Mesothelial cell of epicardium (in vitro differentiated cells): ENCODE results near the gene NEDD9. TPM values are rescaled to one million over a fixed set of nuclear protein-coding genes. Genes with fewer than 3 reads are reported as not detected.

ENCODE experiments used
- DNase-seq, 2 experiments: peaks; one replicate each; pipeline ENCODE4 v3.0.0; 2021; ENCODE audit warnings: low spot score in 2 of 2; ENCODE audit not compliant: unreplicated experiment in 2 of 2
- H3K27ac Mint-ChIP-seq: 2 replicates; pipeline ENCODE4 v1.8.0; 2021; ENCODE audit warnings: mixed read lengths
- H3K27me3 Mint-ChIP-seq: 2 replicates; pipeline ENCODE4 v1.8.0; 2021; ENCODE audit warnings: low read depth, mixed read lengths
- H3K36me3 Mint-ChIP-seq: 2 replicates; pipeline ENCODE4 v1.8.0; 2021; ENCODE audit warnings: mixed read lengths
- H3K4me1 Mint-ChIP-seq: 2 replicates; pipeline ENCODE4 v1.8.0; 2021; ENCODE audit warnings: mixed read lengths
- H3K4me3 Mint-ChIP-seq: 2 replicates; pipeline ENCODE4 v1.8.0; 2021; ENCODE audit warnings: mild to moderate bottlenecking, moderate library complexity, mixed read lengths
- H3K9me3 Mint-ChIP-seq: 2 replicates; pipeline ENCODE4 v1.8.0; 2021; ENCODE audit warnings: mixed read lengths
- CTCF ChIP-seq: fragments of 200-600 bp; sonication (generic); IDR thresholded peaks from one replicate; pipeline ENCODE4 v1.5.0; 2021; ENCODE audit warnings: antibody characterized with exemption; ENCODE audit not compliant: unreplicated experiment
- total RNA-seq: library from RNA; stranded (reverse); gene quantifications from 3 replicates; pipeline ENCODE4 v1.2.1, GENCODE V29; 2021

Gene NEDD9
- total RNA-seq, 1 donor from 2014 or later = 28.6 TPM

DNA sequence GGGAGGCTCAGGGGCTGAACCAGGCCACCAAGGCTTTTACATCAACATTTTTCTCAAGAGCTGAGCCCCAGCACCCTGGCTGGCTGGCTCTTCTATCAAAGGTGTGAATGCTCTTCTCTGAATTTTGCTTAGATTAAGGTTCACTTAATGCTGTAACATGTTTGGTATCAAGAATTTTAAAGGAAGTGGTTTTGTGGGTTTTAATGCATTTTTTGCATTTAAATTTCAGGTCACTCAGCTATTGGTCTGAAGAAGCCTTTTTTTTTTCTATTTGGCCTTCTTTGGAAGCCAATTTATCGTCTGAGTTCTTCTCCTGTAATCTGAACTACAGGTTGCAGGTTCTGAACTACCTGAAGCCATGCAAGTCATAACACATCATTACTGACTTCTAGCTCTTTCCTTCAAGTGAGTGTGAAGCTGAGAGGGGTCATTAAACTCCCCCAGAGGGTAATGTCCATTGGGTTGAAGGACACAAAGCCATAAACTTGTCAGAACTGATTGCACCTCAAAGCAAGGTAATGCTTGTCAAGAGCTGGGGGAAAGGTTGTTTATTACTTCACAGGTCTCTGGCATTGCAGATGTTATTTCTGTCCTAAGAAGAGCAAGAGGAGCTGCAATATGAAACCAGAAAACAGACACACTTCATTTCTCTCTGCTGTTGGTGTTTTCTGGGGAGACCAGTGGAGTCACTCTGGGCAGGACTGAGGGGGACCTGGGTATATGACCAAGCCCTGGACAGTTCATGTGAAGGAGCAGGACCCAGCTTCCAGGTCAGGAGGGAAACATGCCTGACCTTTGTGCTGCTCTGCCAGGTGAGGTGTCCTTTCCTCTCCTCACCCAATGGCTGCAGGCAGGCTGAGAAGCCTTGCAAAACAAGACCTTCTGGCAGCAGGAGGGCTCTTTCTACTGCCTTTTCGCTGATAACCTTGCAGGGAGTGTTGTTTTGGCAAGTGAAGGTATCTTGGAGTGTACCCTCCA is 26.1 kb upstream of the NEDD9 start:
- H3K4me1 Mint-ChIP-seq = peaks cover 32% of the 10 kb centered on the region
- H3K9me3 Mint-ChIP-seq = no peaks in the 10 kb centered on the region
- H3K27ac Mint-ChIP-seq = no peak overlapping the region
- no peak for DNase-seq
- H3K4me3 Mint-ChIP-seq = no peak overlapping the region
- H3K36me3 Mint-ChIP-seq = no peaks in the 10 kb centered on the region
- no peak for TF ChIP-seq CTCF
- H3K27me3 Mint-ChIP-seq = no peaks in the 10 kb centered on the region

DNA sequence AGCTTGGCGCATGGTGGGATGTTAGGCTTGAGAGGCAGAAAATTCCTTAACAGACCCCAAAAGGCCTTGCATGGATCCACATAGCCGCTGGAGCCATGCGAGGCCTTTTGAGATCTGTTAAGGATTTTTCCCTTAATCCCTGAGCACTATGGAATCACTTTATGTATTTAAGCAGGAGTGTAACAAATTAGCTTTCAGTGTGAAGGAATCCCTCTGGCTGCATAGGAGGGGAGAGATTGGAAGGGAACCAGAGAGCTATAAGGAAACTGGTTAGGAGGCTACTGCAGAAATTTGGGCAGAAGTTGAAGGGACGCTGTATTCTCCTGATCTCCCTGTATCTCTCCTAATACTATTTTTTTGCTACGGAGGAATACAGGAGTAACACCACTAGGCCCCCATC is 23.1 kb upstream of the NEDD9 start:
- Mint-ChIP-seq H3K9me3 (no peaks in the 10 kb centered on the region), H3K27me3 (no peaks in the 10 kb centered on the region), H3K27ac (no peak overlapping the region), H3K4me1 (peaks cover 51% of the 10 kb centered on the region), H3K36me3 (no peaks in the 10 kb centered on the region), H3K4me3 (no peak overlapping the region)
- no peak for TF ChIP-seq CTCF
- DNase-seq = no peak

GRCh38 chr6:11253594-11253993 is 21.1 kb upstream of the NEDD9 start:
- DNase-seq = no peak
- Mint-ChIP-seq H3K36me3 (no peaks in the 10 kb centered on the region), H3K27me3 (no peaks in the 10 kb centered on the region), H3K4me3 (no peak overlapping the region), H3K27ac (peak overlapping the region; percentile 11), H3K4me1 (peaks cover 47% of the 10 kb centered on the region), H3K9me3 (peaks cover 3% of the 10 kb centered on the region)
- TF ChIP-seq CTCF = no peak

DNA sequence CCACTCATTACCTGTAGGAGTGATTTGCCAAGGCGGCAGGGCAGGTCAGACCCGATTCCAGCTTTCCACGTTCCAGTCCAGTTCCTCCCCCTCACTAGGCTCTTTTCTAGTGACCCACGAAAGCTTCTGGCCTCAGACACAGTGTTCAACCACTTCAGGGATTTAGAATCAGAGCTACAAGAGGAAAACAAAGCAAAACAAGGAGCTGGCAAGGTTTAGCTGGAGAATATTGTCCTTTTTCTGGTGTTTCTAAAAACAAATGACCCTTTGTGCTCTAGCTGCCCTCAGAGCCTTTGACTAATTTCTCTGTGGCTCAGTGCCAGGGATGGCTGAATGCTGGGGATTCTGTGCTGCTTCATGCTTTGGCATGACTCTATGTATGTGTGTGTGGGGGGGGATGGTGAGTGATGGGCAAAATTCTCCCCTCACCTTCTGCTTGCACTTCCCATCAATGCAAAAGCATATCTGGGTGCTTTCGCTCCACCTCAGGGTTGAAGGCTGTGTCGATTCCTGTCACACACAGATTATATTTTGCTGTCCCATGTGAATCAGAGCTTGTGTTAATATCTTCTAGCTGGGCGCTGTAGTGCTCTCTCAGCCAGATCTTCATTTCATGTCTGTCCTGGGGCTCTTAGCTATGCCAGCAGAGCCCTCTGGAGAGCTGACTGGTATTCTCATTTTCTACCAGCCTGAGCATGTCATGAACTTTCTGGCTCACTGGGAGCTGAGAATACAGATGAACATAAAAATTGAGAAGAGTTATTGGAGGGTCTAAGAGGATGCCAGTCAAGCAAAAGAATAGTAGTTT is 19.3 kb upstream of the NEDD9 start:
- H3K27ac Mint-ChIP-seq = peak overlapping the region; percentile 20

DNA sequence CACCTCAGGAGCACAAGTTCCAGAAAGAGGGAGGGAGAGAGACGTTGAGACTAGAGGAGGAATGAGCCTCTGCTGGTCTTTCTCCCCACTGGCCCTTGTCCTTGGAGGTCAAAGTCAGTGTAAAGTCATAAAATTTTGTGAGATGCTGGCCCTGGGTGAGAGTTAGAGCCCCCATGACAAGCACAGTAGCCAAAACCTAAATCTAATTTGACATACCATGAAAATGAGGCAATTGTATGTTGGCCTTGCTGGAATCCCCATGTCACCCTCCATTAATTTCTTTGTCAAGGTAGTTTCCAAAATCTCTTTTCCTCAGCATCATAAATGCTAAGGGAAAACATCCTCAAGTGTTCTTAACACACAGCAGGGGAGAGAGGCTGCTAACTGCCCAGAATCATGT is 17.6 kb upstream of the NEDD9 start:
- Mint-ChIP-seq H3K4me3 (no peak overlapping the region), H3K36me3 (no peaks in the 10 kb centered on the region), H3K9me3 (peaks cover 3% of the 10 kb centered on the region), H3K27ac (no peak overlapping the region), H3K27me3 (no peaks in the 10 kb centered on the region), H3K4me1 (peaks cover 53% of the 10 kb centered on the region)
- DNase-seq = no peak
- no peak for TF ChIP-seq CTCF

More for the DNA sequence above, 19.3 kb upstream of the NEDD9 start:
- Mint-ChIP-seq H3K27me3 (no peaks in the 10 kb centered on the region), H3K9me3 (peaks cover 3% of the 10 kb centered on the region), H3K4me1 (peaks cover 43% of the 10 kb centered on the region), H3K4me3 (no peak overlapping the region), H3K36me3 (no peaks in the 10 kb centered on the region)
- no peak for DNase-seq
- TF ChIP-seq CTCF = no peak
